GM19023 (cell line): ENCODE results near the gene TEX261.
"Not testable (repeated sequence)": the region's sequence is repeated elsewhere in the genome, so short reads cannot be mapped to it uniquely, and the experiment has no call there.

Source experiments
- ATAC-seq: cut with Tn5 transposase; IDR thresholded peaks from one replicate; pipeline ENCODE4 v1.9.1; 2021; ENCODE audit warnings: mild to moderate bottlenecking, moderate library complexity; ENCODE audit not compliant: unreplicated experiment

TEX261 gene

DNA sequence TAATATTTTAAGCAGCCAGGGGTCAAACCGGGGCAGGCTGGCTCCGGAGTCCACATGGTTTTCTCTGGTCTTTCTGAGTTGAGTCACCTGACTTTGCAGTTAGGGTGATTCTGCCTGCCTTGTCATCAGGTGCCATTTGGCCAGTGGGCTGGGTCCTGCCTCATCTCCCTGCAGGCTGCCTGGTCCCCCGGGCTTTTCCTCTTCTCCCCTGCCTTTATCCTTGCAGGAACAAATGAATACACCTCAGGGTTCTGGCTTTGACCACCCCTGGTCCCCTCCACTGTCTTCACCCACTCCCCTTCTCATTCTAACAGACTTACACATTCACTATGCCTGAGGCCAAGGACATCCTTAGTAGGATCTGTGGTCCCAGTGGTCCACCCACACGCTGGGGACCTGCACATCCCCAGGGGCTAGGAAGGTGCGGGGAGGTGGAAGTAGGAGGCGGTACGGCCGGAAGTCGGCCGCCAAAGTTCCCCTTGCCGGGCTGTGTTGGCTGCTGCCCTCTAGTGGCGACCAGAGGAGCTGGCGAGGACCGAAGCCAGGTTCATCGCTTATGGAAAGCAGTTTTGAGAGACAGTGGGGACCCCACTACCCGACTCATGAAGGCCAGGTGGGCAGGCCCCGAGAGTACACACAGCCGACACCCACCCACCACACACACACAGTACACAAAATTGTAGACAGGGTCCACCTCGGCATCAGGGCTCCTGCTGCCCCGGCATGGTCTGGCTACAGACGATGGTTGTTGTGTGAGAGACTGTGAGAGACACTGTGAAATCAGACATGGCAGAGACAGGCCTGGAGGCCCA is 6.3 kb upstream of the TEX261 start:
- peak; percentile 93 for ATAC-seq

DNA sequence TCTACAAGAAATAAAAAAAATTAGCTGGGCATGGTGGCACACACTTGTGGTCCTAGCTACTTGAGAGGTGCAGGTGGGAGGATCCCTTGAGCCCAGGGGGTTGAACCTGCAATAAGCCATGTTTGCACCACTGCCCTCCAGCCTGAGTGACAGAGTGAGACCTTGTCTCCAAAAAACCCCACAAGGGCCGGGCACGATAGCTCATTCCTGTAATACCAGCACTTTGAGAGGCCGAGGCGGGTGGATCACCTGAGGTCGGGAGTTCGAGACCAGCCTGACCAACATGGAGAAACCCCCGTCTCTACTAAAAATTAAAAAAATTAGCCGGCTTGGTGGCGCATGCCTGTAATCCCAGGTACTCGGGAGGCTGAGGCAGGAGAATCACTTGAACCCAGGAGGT is 5.3 kb upstream of the TEX261 start:
- not testable (repeated sequence) for ATAC-seq

DNA sequence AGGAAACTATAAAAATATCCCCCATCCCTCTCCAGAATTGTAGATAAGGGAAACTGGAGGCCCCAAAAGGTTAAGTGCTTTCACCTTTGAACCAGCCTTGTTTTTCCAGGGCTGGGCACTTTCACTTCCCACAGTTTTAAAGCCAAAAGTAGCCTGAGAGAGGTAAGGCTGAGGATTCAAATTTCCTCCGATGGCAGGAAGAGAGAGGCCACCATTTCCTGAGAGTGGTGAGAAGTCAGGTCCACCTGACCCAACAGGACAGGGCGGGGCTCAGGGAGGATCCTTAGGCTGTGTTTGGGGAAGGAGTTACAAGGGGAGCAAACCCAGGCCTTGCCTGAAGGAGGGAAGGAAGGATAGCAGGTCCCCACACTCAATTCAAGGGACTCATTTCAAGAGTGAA is 4.7 kb upstream of the TEX261 start:
- no peak for ATAC-seq

DNA sequence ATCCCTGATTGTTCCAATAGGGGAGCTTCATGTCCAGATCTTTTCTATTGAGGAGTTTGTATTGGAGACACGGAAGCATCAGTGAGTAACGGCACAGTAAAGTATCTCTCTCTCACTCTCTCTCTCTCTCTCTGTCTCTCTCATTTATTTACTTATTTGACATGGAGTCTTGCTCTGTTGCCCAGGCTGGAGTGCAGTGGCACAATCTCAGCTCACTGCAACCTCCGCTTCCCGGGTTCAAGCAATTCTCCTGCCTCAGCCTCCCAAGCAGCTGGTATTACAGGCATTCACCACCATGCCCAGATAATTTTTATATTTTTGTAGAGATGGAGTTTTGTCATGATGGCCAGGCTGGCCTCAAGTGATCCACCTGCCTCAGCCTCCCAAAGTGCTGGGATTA is 4.2 kb upstream of the TEX261 start:
- ATAC-seq: not testable (repeated sequence)

DNA sequence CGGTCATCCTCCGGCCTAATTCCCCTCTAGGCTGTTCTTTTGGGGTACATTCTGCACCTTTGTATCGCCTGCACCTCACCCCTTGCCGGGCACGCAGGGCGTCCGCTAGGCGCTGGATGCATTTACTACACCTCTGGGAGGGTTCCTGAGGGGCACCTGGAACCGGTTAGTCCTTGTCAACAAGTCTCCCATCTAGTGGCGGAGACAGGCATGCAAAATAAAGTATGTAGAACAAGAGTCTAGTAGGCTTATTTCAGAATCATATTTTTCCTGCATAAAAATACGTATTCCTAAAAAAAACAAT is 705 bp upstream of the TEX261 start:
- ATAC-seq: peak; percentile 46

DNA sequence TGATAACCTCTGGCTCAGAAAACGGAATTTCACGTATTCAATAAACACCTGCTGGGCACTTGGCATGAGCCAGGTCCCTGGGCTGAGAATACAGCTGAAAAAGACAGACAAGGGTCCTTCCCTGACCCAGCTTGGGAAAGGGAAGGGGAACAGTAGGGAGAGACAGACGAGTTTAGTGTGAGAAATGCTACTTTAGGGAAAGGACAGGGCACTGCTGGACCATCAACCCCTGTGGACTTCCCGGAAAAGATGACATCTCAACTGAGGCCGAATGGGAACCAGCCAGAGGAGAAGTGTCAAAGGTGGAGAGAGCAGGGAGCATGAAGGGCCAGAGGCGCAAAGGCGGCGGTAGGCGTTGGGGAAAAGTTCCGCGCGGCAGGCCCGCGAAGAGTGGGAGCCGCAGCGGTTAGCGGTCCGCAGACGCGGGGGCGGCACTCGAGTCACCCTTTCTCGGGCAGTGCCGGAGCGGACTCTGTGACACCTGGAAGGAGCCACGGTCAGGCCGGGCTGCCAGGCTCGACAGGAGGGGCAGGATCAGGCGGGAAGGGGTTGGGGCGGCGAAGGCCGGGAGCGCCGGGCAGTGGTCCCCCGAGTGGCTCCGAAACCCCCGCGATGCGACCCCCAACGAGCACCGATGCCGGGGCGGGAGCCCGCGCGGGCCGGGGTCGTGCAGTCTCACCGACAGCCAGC is 519 bp downstream of the TEX261 start:
- peak; percentile 37 for ATAC-seq

DNA sequence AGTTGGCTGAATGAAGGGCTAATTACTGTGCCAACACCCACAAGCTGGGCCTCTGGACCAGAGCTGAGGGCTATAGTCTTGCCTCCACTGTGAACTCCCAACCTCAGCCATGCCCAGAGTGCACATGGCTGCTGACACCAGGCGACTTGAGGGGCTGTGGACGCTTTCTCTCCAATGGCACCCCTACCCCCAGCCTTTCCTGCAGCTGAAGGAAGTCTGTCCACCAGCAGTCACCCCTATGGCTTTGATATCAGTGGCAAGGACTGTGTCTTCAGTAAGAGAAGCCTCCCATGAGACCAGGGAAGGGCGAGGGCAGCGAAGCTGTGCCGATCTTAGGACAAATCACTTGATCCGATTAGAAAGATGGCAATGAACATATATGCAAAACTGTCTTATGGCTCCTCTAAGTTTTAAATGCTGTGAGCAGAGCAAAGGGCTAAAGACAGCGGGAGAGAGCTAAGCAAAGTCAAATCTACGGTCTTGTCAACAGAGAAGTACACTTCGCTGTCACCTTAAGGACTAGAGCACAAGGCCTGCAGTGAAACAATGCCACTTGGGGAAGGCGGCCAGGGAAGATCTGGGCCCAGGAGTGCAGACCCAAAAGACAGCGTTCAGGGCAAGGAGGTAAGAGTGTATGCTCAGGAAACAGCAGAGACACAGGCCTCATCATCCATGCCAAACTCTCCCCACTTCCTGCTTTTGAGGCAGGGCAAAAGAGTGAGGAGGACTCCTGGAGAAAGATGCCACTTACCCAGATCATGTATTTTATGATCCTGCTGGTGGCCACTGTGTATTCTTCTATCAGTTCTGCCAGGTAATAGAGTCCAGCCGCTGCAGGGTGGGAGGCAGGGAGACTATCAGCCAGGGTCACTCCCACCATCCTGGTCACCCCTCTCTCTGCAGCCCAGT is 1.5 kb downstream of the TEX261 start:
- no peak for ATAC-seq

DNA sequence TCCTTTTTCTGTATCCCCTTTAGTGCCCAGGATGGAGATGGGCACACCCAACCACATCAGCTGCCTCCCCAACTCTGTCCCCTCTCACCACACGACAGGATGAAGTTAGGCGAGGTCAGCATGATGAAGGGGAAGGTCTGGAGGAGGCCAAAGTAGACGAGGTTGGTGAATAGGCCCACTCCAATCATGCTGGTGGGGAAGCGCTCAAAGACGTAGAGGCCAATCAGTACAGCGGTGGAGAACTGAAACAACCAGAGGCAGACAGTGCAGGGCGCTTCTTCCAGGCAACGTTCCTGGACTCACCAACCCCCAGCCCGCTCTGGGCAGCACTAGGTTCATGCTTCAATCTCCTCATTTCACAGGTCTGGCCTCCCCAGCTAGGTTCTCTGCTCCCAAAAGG is 2.9 kb downstream of the TEX261 start:
- ATAC-seq: no peak

DNA sequence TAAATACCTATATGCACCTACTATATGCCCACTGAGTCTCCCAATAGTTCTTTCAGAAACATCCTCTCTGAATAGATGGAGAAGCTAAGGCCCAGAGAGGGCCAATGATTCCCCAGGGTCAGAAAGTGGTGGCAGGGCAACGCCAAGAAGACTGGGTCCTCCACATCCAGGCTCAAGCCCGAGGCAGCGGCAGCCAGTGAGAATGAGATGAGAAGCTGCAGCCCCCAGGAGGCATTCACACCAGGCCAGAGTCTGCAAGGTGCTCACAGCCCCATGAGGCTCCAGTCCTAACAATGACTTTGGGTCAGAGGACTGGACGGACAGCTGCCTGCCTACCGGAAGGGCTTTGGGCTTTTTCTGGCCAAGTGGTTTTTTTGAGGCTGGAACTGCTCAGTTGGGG is 3.5 kb downstream of the TEX261 start:
- ATAC-seq: no peak

DNA sequence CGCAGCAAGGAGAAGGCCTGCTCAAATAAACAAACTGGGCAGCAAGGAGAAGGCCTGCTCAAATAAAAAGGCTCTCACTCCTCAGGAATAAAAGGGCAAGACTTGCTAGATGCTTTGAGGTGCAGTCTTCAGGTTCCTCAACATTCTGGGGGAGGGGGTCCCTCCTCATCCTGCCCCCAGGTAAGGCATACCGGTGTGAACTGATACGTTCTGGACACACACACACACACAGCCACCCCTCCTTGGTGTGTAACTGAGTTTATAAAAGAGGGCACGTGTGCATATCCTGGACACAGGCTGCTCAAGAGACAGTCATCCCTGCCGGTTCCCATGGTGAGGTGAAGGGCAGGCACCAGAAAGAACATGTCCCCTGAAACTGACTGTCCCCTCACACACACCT is 4.5 kb downstream of the TEX261 start:
- ATAC-seq: no peak

DNA sequence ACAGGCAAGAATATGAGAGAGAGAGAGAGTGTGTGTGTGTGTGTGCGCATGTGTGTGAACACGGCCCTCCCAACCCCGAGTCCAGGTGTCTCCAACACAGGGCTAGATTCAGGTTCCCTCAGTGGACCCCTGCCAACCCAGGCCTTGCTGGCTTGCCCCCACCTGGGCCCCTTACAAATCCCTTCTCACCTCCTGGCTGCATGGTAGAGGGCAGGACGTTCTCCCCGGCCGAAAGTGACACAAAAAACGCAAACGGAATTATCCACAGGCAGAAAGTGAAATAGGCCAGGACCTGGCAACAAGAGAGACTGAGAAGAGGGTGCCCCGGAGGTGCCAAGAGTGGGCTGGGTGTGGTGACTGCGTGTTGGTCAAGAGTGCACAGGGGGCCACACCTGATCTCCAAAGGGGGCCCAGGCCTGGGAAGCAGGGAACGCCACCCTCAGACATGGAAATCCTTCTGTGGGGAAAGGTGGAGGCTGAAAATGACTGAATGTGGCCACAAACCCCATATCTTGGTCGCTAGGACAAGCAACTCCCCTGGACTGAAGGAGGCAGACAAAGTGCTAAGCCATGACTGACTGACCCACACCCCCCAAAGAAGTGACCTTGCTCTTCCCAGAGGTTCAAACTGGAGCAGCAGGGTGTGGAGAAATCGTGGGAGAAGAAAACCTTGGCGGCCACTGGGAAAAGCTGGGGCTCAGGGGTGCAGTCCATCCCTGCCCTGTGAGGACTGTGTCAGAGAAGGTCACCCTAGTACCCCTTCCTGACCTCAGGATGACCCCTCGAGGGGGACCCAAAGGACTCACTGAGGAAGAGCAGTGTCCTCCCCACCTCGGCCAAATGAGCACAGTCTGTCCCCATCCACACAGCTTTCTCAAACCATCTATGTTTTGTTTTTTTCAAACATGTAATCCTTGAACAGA is 5.7 kb downstream of the TEX261 start:
- no peak for ATAC-seq

DNA sequence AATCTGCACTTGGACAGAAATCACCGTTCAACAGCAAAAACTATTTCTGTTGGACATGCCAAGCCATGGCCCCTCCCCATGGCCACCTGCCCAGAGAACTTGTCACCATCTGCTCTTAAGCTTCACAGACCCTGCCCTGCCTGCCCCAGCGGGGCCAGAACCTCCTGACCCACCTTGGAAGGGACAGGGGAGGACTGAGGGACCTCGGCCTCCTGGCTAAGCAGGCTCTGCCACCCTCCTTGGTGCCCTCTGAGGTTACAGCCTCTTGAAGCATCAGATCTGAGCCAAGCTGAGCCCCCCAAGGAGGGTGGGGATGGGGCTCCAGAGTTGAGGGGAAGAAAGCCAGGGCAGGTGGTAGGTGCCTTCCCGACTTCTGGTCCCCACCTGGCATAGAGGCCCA is 6.5 kb downstream of the TEX261 start:
- ATAC-seq: no peak

DNA sequence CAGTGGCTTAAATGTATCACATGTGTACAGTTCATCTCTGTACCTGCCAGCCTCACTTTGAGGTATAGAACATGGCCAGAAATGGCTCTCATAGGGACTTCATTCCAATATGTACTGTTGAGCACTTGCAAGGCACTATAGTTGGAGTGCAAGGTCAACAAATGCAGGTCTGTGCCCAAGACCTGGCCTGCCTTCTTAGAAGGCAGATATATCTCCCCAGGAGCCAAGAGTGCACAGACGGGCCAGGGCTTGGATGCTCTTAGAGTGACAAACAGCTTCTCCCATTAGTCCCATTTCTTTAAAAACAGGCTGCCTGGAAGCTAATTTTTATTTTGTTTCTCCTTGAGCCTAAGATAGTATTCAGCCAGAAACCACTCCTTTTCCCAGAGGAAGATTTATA is 7.3 kb downstream of the TEX261 start:
- no peak for ATAC-seq

DNA sequence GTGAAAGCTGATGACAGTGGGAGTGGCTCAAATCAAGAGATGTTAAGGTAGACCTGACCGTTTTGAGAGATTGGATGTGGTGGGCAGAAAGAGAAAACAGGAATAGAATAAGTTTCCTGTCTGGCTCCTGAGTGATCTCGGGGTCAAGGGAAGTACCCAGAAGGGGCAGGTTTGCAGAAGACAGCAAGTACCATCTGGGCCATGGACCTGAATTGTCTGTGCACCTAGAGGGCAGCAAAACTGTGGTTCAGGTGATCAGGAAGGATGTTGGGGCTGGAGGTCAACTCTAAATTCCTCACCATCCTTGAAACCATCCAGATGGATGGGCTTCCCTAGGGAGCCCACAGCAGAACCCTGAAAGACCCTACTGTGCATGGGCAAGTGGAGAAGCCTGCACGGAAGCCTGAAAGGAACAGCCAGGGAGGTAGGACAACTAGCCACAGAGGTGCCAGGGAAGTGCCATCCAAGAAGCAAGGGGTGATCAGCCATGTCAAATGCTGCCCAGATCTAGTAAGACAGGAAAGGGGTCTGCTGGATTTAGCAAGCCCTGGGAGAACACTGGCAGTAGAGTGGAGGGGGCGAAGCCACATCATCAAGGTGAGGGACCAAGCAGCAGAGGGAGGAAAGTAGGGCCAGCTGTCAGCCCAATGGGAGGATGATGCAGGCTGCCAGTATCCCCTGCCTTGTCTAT is 8.0 kb downstream of the TEX261 start:
- no peak for ATAC-seq

DNA sequence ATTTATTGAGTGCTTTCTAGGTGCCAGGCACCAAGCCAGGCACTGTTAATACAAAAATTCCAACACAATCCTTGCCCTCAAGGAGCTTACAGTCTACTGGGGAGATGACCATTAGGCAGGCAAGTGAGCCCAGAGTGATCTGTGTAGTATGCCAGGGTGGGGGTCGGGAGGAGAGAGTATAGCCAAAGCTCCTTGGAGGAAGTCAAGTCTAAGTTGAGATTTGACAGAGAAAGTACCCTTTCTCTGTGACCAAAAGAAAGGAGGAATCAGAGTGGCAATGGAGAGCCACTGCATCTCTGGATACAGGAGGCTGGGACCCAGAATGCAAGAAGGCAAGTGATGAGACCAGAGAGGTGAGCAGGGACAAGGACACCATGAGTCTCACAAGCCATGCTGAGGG is 8.7 kb downstream of the TEX261 start:
- ATAC-seq: no peak

DNA sequence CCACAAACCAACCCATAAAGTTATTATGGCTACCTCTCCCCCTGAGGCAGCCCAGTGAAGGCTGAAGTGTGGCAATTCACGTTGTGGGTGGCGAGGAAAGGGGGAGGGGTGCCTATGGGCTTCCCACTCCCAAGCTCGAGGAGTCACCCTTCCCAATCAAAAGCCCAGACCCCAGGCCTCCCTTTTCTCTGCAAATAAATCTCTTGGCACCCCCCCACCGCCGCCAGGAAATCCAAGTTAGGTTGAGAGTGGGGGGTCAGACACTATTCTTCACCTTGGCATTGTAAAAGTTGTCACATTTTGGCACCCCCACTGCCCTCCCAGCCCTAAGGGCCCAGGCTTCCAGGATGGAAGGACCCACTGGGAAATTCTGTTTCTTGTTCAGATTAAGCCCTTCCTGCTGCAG is 9.4 kb downstream of the TEX261 start:
- no peak for ATAC-seq

DNA sequence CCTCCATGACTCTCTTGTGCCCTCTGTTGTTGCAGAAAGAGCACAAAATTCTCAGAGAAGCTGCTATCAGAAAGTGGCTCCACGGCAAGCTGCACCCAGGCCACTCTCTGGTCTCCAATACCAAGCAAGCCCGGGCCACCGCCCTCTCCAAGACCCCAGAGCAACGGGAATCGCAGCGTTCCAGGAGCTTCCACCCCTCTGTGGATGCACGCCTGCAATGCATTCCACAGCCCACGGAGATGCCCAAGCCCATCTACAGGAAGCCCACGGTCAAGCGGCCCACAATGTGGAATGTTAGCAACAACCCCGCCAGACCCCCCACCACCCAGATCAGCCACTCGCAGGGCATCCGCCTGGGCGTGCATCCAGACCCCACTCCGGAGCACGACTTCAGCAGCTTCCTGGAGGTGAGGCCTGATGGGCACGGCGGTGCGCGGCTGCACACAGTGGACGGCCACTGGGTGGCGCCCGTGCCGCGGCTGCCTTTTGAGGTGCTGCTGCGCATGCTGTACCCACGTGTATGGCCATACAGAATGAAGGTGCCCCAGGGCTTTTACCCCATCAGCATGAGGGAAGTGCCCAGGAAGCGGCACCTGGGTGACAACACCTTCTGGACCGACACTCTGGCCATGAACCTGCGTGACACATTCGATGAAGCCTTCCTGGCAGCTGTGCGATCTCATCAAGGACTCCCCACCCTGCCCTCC is 9.9 kb downstream of the TEX261 start:
- ATAC-seq: peak; percentile 96

DNA sequence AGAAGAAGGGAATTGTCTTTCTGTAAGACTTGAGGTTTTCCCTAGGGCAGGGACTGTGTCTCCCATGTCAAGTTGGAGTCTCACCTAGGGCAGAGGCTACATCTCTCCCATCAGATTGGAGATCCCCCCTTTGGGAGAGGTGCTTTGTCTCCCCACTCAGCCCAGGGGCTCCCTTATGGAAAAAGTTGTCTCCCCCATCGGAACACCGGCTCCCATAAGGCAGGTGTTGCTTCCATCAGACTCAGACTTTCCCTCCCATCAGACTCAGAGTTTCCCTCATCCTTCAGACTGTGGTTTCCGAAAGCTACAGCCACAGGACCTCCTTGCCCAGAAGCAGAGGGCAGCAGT is 10.5 kb downstream of the TEX261 start:
- ATAC-seq: no peak

DNA sequence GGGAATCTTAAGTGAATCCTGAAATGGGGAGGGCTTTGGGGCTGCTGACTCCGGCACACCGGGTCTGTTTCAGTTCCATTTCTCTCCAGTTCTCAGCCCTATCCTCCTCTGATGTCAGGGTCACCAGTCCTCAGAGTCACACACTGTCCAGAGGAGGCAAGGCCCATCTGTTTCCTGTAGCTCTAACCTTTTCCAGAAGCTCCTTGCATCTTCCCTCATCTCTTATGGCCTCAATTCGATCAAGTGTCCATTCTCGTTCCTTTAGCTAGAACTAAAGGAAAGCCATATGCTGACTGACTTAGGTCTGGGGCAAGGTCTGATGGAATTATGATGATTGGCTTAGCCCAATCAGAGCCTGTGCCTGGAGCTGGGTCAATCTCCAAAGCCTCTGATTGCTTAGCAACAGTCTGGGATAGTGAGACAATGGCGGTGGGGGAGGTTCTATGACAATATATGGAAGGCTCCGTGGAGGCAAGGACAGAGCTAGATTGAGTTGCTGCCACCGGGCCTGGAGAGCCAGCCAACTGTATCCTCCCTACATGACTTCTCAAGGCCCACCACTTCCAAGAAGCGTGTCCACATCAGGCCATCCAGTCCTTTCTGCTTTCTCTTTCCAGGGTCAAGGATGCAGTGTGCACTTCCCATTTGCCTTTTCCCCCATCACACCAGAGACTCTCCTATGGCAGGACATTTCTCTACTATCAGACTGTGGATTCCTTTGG is 11.0 kb downstream of the TEX261 start:
- no peak for ATAC-seq
